ENCODE measurements around the gene ERMN. TPM values are rescaled to one million over a fixed set of nuclear protein-coding genes. Genes with fewer than 3 reads are reported as not detected.

ERMN gene
- total RNA-seq, 1 donor from 2014 or later, result 0.14 TPM

DNA sequence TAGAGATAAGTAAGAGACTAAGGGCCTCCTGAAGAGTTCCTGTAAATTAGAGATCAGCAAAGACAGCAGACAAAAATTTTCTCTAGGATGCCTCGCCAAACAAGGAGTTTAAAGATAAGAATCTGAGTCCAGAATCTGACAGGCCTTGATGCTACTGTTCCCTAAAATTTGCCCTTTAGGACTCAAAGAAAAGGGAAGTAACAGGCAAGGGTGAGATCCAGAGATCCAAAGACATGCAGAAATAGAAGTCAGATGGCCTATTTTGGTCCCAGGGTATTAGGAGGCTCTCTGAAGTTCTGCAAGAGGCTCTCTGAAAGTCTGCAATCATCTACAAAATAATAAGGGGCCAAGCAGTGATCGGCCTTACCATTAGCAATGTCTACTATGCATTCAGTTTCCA lies 35.1 kb downstream of the ERMN start:
- peaks cover 2% of the 10 kb centered on the region for H3K9me3 Mint-ChIP-seq (ENCODE audit: unreplicated experiment)
- DNase-seq (ENCODE audit: low read depth) (no peak), FAIRE-seq (no peak)
- Histone ChIP-seq H3K27ac (ENCODE audit: low read depth, low read length) (no peak overlapping the region), H3K27me3 (ENCODE audit: insufficient read depth, low read length) (no peaks in the 10 kb centered on the region), H3K36me3 (ENCODE audit: insufficient read depth, low read length) (no peaks in the 10 kb centered on the region), H2AFZ (ENCODE audit: low read depth, low read length) (no peak overlapping the region), H3K4me3 (ENCODE audit: insufficient read depth, low read depth, low read length) (no peak overlapping the region), H4K20me1 (ENCODE audit: insufficient read depth, low read length) (no peaks in the 10 kb centered on the region), H3K9me3 (ENCODE audit: insufficient read depth, low read depth, low read length) (no peaks in the 10 kb centered on the region), H3K9ac (ENCODE audit: low read length) (no peak overlapping the region), H3K79me2 (ENCODE audit: insufficient read depth, low read length) (no peaks in the 10 kb centered on the region), H3K4me1 (ENCODE audit: insufficient read depth, low read length) (no peaks in the 10 kb centered on the region), H3K4me2 (ENCODE audit: low read length) (no peak overlapping the region)
- H3K36me3 Mint-ChIP-seq (ENCODE audit: low read depth, unreplicated experiment), result no peaks in the 10 kb centered on the region
- peaks cover 1% of the 10 kb centered on the region for H3K27me3 Mint-ChIP-seq (ENCODE audit: low read depth, unreplicated experiment)
- H3K4me3 Mint-ChIP-seq (ENCODE audit: unreplicated experiment), result no peak overlapping the region
- no peaks in the 10 kb centered on the region for H3K4me1 Mint-ChIP-seq (ENCODE audit: low read depth, unreplicated experiment)
- TF ChIP-seq, protein P1, sequence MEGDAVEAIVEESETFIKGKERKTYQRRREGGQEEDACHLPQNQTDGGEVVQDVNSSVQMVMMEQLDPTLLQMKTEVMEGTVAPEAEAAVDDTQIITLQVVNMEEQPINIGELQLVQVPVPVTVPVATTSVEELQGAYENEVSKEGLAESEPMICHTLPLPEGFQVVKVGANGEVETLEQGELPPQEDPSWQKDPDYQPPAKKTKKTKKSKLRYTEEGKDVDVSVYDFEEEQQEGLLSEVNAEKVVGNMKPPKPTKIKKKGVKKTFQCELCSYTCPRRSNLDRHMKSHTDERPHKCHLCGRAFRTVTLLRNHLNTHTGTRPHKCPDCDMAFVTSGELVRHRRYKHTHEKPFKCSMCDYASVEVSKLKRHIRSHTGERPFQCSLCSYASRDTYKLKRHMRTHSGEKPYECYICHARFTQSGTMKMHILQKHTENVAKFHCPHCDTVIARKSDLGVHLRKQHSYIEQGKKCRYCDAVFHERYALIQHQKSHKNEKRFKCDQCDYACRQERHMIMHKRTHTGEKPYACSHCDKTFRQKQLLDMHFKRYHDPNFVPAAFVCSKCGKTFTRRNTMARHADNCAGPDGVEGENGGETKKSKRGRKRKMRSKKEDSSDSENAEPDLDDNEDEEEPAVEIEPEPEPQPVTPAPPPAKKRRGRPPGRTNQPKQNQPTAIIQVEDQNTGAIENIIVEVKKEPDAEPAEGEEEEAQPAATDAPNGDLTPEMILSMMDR (IDR thresholded peaks at IDR 0.05; ENCODE audit: insufficient read depth, low read depth, low read length), result no peak
- no peak for TF ChIP-seq EZH2 (IDR thresholded peaks at IDR 0.05; ENCODE audit: insufficient read depth, low read length)
- no peak overlapping the region for H3K27ac Mint-ChIP-seq (ENCODE audit: unreplicated experiment)

DNA sequence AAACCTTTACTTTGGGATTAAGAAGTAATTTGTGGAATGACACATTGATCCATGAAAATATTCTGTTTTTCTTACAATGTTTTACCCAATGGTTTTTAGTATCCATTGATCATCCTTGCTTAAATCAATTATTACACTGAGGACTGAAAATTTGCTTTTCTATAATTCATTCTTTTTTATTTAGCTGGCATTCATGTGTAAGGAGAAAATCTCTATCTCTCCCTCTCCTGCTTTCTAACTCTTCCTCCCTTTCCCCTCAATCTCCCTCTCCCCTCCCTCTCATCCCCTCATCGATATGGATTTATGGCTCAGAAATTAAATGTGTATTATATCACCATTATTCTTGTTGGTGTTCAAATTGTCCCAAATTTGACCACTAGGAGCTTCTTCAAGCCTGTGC lies 38.5 kb downstream of the ERMN start:
- Histone ChIP-seq H3K4me3 (ENCODE audit: insufficient read depth, low read depth, low read length) (no peak overlapping the region), H2AFZ (ENCODE audit: low read depth, low read length) (no peak overlapping the region), H3K9ac (ENCODE audit: low read length) (no peak overlapping the region), H3K4me2 (ENCODE audit: low read length) (no peak overlapping the region), H3K4me1 (ENCODE audit: insufficient read depth, low read length) (no peaks in the 10 kb centered on the region), H3K27me3 (ENCODE audit: insufficient read depth, low read length) (no peaks in the 10 kb centered on the region), H3K36me3 (ENCODE audit: insufficient read depth, low read length) (no peaks in the 10 kb centered on the region), H3K27ac (ENCODE audit: low read depth, low read length) (no peak overlapping the region), H3K9me3 (ENCODE audit: insufficient read depth, low read depth, low read length) (no peaks in the 10 kb centered on the region), H3K79me2 (ENCODE audit: insufficient read depth, low read length) (no peaks in the 10 kb centered on the region), H4K20me1 (ENCODE audit: insufficient read depth, low read length) (no peaks in the 10 kb centered on the region)
- Mint-ChIP-seq H3K4me1 (ENCODE audit: low read depth, unreplicated experiment) (no peaks in the 10 kb centered on the region), H3K27me3 (ENCODE audit: low read depth, unreplicated experiment) (peaks cover 4% of the 10 kb centered on the region), H3K27ac (ENCODE audit: unreplicated experiment) (no peak overlapping the region), H3K9me3 (ENCODE audit: unreplicated experiment) (peaks cover 2% of the 10 kb centered on the region), H3K36me3 (ENCODE audit: low read depth, unreplicated experiment) (no peaks in the 10 kb centered on the region), H3K4me3 (ENCODE audit: unreplicated experiment) (no peak overlapping the region)
- DNase-seq (ENCODE audit: low read depth) (no peak), FAIRE-seq (no peak)
- no peak for TF ChIP-seq EZH2 (IDR thresholded peaks at IDR 0.05; ENCODE audit: insufficient read depth, low read length)
- TF ChIP-seq, protein P1 (IDR thresholded peaks at IDR 0.05; ENCODE audit: insufficient read depth, low read depth, low read length), result no peak

DNA sequence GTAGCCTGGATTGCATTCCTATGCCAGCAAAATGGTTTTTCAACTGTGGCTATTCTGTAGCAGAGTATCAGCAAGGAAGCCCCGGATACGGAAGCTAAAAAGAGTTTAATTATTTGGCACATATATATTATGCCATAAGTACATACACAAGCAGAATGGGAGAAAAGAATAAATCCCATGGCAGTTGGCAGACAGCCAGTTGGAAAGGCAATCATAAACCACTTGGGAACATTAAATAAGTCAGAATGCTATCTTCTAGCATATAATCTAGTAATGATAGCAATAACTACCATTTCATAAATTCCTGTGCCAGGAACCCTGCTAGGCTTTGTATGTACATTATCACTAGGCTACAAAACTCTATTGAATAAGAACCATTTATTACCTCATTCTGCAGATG lies 42.2 kb downstream of the ERMN start:
- Histone ChIP-seq H3K9ac (ENCODE audit: low read length) (no peak overlapping the region), H3K27ac (ENCODE audit: low read depth, low read length) (no peak overlapping the region), H3K79me2 (ENCODE audit: insufficient read depth, low read length) (no peaks in the 10 kb centered on the region), H2AFZ (ENCODE audit: low read depth, low read length) (no peak overlapping the region), H3K36me3 (ENCODE audit: insufficient read depth, low read length) (no peaks in the 10 kb centered on the region), H3K4me3 (ENCODE audit: insufficient read depth, low read depth, low read length) (no peak overlapping the region), H3K4me1 (ENCODE audit: insufficient read depth, low read length) (no peaks in the 10 kb centered on the region), H3K4me2 (ENCODE audit: low read length) (no peak overlapping the region), H3K27me3 (ENCODE audit: insufficient read depth, low read length) (no peaks in the 10 kb centered on the region), H3K9me3 (ENCODE audit: insufficient read depth, low read depth, low read length) (no peaks in the 10 kb centered on the region), H4K20me1 (ENCODE audit: insufficient read depth, low read length) (peaks cover 4% of the 10 kb centered on the region)
- no peak for TF ChIP-seq EZH2 (IDR thresholded peaks at IDR 0.05; ENCODE audit: insufficient read depth, low read length)
- TF ChIP-seq, protein P1 (IDR thresholded peaks at IDR 0.05; ENCODE audit: insufficient read depth, low read depth, low read length), result no peak
- H3K4me3 Mint-ChIP-seq (ENCODE audit: unreplicated experiment), result no peak overlapping the region
- no peaks in the 10 kb centered on the region for H3K36me3 Mint-ChIP-seq (ENCODE audit: low read depth, unreplicated experiment)
- peaks cover 4% of the 10 kb centered on the region for H3K27me3 Mint-ChIP-seq (ENCODE audit: low read depth, unreplicated experiment)
- H3K9me3 Mint-ChIP-seq (ENCODE audit: unreplicated experiment), result peaks cover 11% of the 10 kb centered on the region
- no peaks in the 10 kb centered on the region for H3K4me1 Mint-ChIP-seq (ENCODE audit: low read depth, unreplicated experiment)
- FAIRE-seq (no peak), DNase-seq (ENCODE audit: low read depth) (no peak)
- no peak overlapping the region for H3K27ac Mint-ChIP-seq (ENCODE audit: unreplicated experiment)

Measured in astrocyte (in vitro differentiated cells and primary cell).